T-helper 9 cell (primary cell): ENCODE results near the gene ACTN1.
A peak's percentile ranks its signal among the peaks of the same experiment; 100 is the strongest.
"Not testable (repeated sequence)": the region's sequence is repeated elsewhere in the genome, so short reads cannot be mapped to it uniquely, and the experiment has no call there.

Experiments
- DNase-seq: peaks from one replicate; pipeline ENCODE4 v3.0.0-alpha.2; 2020
- total RNA-seq, 2 donors: gene quantifications; one replicate each; lab custom pipeline; 2026; lab: John Stamatoyannopoulos, UW

ACTN1 gene
- total RNA-seq = 17.2 to 39.1 reads per million in 2 donors

DNA sequence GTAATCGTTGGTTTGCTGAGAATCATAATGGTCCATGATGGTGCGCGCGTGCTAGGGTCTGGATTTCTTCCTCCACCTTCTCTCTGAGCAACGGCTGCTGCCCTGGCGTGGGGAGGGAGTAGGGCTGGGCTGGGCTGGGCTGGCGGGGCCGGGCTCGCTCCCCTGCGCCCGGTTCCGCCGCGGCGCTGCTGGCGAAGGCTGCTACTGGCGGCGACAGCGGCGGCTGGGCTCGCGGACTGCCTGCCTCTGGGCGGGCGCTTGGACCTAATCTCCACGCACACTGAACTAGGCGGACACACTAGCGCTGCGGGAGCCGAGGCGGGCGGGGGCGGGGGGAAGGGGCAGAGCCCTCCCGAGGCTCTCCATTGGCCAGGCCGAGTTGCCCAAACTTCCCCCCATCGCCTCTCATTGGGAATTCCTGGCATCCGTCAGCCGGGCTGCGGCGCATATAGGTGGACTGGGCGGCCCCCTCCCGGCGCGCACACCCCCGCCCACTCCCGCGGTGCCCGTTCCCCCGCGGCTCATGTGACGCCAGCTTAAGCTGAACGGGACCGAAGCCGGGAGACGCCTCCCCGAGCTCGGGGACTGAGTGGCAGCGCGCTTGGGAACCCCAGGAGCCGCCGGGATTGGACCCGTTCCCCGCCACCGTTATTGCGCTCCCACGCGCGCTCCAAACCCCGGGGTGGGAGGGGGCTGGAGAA is at the start of gene ACTN1:
TSS of gene ACTN1 (minus strand) at position 282 of the 701 bp plus-strand sequence. CDS start at position 36, 246 bp downstream.
- peak; percentile 34 for DNase-seq

DNA sequence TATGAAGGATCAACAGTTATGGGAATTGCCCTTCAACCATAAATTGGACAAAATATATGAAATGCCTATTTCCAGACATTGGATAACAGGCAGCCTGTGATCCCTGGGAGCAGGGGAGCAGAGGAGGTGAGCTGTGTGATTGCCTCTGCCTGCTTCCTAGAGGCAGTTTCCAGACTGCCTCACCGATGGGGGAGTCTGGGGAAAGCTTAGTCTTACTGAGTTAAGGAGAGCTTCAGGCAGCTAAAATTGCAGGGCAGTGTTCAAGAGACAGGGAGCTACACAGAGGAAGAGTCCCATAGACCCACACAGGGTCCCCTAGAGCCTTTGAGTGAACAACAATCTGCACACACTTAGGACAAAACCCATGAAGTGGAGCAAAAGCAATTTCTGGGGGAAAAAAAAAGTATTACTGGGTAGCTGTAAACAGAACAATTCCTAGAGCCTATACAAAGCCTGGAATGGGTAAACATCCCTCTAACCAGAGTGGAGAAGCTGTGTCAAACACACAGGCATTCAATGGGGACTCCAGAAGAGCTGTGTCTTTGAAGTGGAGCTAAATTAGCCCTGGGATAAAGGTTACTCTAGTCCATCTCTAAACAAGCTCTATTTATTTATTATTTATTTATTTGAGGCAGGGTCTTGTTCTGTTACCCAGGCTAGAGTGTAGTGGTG is 48.3 kb upstream of the ACTN1 start:
- no peak for DNase-seq

DNA sequence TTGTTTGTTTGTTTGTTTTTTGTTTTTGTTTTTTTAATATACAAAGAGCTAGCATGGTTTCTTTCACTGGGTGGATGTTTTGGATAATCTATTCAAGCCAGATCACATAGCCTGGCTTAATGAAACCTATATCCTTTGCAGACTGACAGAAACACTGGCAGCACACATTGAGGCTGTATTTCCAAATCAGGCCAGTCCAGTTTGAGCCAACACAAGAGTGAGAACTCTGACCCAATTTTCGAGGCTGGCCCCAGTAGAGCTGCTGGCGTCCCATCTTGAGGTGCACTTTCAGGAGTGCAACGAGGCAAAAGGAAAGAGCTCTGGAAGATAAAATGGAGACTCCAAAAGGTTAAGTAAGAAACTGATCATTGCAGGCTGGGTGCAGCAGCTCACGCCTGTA is 43.9 kb upstream of the ACTN1 start:
- DNase-seq = no peak

DNA sequence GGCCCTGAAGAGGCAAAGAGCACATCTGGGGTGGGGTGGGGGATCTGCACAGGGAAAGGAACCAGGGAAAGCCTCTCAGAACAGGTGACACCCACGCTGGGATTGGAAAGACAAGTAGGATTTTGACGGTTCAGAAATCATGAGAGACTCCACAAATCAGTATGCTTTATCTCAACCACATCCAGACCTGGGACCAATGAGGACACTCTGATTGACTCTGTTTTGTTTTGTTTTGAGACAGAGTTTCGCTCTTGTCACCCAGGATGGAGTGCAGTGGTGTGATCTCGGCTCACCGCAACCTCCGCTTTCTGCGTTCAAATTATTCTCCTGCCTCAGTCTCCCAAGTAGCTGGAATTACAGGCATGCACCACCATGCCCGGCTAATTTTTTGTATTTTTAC is 43.0 kb upstream of the ACTN1 start:
- not testable (repeated sequence) for DNase-seq

DNA sequence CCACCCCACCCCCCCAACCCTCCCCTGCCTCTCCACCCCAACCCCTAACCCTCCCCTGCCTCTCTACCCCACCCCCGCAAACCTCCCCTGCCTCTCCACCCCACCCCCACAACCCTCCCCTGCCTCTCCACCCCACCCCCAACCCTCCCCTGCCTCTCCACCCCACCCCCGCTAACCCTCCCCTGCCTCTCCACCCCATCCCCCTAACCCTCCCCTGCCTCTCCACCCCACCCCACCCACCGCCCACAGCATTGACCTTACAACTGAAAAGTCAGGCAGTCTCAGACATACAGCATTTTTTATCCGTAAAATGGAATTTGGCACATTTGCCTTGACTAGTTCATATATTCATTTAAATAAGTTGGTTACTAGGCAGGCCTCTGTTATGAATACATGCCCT is 38.6 kb upstream of the ACTN1 start:
- no peak for DNase-seq

DNA sequence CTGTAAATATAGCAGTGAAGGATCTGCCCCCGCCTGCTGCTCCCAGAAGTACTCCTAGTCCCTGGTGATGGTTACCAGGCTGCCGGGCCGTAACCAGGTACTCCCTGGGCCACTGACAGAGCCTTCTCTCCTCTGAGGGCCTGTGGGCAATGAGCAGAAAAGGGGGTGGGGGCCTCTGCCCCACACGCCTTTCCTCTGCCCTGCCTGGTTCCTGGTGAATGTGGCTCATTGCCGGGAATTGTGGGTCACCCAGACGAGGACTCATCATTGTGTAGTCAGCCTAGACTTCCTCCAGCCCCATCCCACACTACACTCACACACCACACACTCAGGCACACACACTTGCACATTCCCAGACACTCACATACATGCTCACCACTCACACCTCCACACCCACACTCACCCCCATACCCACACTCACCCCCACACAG is 35.7 kb upstream of the ACTN1 start:
- no peak for DNase-seq

DNA sequence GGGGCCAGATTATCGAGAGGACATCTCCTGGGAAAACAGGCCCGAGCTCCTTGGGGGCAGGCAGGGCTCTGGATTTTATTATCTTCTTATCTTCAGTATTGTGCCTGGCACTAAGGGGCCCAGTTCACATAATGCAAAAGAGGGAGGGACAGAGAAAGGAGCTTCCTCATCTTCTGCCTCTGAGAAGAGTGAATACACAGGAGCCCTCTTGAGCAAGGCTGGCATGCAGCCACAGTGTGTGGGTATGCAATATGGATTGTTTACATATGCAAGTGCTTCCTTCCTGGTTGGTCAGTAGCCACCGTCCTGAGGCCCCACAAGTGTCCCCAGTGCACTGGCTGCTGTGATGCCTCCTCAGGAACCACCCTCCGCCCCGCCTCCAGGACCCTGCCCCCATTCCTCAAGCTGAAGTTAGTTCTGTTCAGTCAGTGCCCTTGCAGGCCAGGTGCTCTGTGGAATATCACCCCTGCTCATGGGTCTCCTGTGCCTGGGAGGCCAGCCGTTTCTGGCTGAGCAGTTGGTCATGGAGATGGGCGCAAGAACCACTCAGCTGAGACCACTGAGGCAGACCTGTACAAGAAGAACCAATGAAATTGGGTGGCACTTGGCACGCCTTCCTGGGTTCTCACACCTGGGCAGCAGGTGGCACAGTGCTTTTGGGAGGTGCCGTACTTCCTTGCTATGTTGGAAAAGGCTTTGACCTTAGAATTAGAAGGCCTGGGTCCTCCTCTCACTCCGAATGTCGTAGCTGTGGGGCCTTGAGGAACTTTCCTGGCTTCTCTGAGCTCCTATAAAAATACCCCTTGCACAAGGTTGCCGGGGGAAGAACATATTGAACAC is 35.1 kb upstream of the ACTN1 start:
- DNase-seq = no peak

DNA sequence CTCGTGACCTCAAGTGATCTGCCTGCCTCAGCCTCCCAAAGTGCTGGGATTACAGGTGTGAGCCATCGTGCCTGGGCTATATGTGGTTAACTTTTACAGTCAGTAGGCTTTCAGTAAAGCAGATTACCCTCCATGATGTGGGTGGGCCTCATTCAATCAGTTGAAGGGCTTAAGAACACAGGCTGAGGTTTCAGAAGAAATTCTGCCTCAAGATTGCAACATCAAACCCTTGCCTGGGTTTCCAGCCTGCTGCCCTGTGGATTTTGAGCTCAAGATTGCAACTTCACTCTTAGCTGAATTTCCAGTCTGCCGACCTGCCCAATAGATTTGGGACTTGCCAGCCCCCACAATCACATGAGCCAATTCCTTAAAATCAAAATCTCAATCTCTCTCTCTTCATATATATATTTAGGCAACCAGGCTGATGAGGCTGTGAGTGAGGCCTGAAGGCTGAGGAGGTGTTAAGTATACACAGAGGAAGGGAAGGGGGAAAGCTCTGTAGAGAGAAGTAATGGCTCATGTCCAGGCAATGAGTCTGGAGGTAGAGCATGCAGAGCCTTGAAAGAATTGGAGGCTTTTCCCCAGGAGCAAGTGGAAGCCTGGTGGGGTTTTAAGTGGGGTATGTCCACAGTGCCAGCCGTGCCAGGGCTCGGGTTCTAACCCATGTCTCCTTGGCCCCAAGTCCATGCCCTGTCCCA is 33.3 kb upstream of the ACTN1 start:
- DNase-seq = no peak

DNA sequence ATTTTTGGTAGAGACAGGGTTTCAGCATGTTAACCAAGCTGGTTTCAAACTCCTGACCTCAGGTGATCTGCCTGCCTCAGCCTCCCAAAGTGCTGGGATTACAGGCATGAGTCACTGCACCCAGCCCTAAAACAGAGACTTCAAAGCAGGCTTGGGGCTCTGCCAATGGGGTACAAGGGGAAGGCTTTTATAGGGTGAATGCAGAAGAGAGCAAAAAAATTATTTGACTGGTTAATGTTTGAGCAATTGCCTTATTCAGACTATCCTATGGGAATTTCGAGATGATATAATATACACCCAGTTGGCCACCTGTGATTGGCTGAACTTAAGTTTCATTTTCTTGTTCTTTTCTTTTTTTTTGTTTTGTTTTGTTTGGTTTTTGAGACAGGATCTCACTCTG is 31.5 kb upstream of the ACTN1 start:
- no peak for DNase-seq

DNA sequence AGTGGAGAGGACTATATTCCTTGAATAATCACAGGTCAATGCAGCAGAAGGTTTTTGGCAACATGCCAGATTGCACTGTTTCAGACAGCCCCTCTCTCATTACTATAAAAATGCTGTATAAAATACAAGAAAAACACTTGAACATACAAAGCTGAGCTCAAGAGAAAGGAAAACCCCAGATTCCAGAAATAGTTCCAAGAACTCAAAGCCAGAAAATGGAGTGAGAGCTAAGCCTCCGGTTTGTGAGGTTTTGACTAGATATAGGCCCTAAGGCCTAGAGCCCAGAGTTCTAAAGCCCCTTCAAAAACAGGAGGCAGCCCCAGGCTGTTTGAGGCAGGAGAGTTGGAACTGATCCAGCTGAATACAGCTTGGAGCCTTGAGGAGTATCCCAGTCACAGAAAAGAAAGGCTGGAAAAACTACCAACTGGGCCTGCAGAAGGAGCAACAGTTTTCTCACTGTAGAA is 29.4 kb upstream of the ACTN1 start:
- DNase-seq = no peak

DNA sequence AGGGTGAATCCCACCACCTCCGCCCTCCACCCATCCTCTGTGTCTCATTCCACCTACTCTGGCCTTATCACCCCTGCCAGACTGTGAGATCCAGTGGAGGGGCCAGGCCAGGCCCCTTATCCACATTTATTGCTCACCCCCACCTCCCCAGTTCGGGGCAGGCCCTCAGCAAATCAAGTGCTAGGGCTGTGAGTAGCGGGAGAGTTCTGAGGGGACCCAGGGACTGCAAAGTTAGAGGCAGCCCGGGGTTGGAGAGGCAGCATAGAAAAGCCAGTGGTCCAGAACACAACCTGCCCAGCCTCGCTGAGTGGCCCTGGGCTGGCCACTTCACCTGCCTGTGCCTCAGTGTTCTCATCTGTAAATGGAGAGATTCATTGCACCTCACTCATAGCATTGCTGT is 27.2 kb upstream of the ACTN1 start:
- DNase-seq = no peak

DNA sequence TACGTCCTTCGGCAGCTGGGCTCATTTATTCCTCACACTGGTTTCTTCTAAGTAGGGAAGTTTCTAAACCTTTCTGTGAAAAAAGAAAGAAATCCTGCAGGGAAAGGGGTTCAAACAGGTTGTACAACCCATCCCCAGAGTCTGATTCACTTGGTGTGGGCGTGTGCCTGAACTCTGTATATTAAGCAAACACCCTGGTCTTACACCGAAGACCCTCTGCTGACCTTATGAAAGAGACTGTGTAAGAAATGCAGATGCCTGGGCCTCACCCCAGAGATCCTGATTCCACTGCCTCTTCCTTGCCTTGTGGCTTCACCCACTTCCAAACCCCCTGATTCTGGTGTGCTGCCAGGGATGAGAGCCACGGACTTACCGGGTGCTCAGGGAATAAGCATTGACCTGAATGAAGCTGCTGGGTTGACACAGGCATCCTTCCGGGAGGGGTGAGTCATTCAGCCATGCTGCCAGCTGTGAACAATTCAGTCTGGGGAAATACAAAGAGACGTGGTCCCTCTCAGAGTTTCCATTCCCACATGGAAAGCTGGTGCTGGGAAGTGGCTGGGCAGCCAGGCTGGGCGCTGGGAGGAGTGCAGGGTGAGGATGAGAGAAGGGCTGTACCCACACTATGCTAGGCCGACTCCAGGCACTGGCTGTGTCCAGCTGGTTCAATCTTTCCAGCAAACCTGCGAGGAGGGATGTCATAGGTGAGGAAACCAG is 26.5 kb upstream of the ACTN1 start:
- DNase-seq = no peak

DNA sequence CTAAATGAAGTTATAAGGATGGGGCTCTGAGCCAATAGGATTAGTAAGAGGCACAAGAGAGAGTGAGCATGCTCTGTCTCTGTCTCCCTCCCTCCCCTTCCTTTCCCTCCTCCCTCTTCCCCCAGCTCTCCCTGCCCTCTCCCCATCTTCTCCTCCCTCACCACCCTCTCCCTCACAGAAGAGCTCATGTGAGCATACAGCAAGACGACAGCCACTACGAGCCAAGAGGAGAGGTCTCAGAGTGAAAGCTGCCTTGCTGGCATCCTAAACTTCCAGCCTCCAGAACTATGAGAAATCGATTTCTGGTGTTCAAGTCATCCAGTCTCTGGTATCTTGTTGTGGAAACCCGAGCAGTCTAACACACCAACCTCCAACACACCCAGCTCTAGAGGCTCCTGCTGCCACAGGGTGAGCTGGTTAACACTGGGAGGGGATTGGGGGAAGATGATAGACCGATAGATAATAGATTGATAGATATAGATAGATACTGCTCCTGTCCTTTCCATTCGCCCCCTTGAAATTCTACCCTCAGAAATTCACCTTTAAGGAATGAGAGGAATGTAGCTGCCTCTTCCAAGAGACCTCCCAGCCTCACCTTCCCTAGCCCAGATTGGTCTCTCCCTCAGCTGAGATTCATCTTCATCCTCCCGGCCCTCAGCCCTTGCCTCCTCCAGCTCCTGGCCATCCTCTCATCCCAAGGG is 25.8 kb upstream of the ACTN1 start:
- DNase-seq = no peak

DNA sequence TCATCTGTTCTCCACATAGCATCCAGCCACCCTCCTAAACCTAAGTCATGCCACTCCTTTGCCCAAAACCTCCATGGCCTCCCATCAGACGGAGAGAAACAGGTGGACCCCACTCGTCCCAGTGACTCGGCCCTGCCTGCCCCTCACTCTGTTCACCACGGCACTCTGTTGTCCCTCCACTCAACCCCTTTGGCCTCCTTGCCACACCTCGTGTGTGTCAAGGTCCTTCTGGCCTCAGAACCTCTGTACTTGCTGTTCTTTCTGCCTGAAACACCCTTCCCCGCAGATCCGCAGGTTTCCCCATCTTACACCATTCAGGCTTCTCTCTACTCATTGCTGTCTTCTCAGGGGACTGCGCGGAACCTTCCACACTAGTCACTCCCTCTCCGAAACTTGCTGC is 24.5 kb upstream of the ACTN1 start:
- no peak for DNase-seq

DNA sequence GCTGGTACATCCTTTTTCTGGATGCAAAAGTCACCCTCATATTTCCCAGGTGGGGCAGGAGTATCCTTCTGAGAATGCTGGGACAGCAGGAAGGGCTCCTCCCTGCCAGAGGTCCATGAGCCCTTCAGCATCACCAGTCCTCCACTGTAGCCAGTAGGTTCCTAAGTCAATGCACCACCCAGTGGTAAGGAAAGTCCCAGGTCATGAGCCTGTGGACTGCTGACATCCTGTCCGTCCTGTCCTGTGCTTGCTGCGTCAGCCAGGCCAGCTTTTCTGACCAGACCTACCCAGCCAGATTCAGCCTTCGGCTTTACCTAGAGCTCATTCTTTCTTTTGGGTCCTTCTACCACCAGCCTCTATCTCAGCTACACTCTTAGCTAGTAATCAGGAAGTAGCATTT is 23.0 kb upstream of the ACTN1 start:
- DNase-seq = no peak

DNA sequence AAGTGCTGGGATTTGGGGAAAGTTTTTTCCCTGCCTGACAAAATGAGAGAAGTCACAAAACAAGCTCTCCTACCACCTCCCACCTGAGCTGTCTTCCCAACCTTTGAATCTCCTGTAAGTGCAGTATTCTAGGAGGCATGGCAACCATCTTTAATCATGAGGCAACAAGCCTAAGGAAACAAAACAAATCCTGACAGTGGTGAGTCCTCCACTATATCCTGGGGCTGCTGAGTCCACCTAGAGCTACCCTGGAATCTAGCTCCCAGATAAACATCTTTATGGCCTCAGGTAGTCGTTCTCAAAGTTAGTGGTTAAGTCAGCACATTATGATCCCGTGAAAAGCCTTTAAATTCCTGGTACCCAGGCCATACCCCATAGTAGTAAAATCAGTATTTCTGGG is 22.3 kb upstream of the ACTN1 start:
- no peak for DNase-seq

DNA sequence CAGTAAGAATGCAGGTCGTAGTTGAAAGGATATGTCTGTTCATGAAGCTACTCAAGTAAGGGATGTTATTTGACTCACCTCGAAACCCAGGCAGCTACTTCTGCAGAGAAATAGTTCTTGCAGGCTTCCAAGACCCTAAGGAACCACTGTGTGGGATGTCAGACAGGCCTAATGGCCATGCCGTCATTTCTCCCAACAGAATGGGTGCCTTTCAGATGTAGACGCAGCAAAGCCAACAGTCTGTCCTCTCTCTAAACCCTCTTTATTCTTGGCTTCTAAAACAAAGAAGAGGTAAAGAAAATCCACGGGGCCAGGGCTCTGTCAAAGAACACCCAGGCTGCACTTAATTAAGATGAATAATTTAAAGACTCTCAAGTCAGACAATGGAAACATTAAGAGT is 19.0 kb upstream of the ACTN1 start:
- no peak for DNase-seq

DNA sequence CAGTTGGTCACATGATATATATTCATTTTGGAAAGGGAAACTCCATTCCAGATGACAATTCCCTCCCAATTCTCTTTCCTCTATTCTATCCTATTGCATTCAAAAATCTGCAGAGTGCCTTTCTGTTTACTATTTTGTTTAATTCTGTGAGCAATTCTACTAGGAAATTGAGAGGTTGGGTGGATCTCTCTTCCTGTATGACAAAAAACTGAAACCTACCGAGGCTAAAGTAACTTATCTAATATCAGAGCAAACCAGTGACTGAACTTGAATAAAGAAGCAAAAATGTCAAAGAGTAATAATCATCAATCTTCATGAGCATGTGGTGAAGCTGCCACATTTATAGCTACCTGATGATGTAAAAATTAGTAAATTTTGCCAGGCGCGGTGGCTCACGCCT is 16.6 kb upstream of the ACTN1 start:
- DNase-seq = no peak

DNA sequence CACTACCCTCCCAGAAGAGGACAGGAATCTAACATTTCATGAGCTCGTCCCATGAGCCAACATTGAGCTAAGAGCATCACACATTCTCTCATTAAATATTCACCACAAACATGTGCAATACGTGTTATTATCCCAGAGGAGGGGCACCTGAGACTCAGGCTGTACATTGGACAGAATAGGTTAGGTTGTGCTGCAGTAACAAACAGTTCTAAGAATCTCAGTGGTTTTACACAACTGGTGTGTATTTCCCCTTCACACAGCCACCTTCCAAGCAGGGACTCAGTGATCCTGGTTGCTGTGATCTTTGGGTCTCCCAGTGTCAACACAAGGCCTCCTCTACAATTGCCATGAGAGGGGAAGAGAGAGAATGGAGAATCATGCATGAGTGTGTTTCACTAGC is 15.0 kb upstream of the ACTN1 start:
- no peak for DNase-seq

DNA sequence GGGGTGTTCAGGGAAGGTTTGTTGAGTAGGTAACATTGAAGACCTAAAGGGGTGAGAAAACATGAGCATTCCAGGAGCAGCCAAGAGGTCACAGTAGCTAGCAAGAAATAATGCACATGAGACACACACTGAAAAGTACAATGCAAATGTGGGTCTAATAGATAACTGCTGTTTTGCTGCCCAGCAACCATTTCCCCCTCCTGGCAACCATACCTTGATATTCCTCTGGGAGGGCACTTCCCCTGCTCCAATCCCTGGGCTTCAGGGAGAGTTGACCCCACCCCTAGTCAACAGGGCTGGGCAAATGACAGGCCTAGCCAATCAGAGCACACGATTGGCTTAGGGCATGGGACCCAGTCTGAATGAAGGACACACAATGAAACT is 8.5 kb upstream of the ACTN1 start:
- DNase-seq = no peak

DNA sequence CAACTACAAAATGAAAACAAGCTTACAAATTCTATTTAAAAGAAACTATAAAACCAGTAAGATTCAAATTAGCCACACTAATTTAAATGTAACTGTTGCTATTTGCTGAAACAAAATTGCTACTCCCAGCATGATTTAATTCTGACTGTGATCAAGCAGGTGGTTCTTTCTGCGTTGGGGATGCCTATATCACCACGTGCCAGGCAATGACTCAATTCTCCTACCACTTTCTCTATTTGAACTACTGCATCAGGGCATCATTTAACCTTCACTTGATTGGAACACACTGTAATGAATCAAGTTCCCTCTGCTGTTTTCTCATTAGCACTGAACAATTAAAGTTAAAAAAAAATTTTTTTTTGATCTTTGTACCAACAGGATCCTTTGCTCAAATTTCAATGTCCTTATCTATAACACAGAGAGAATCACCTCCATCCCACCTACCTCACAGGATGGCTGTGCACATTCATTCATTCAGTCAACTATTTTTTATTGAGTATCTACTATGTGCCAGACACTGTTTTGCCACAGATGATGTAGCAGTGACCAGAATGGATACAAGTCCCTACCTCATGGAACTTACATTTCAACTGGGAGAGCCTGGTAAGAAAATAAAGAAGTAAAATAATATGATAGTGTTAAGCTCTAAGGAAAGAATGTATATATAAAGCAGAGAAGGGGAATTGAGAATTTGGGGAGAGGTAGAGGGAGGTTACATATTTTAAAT is 8.0 kb upstream of the ACTN1 start:
- DNase-seq = no peak
